AG10803 (cell line): ENCODE measurements around the gene NEUROD4.

ENCODE experiments used
- DNase-seq: peaks from one replicate; pipeline ENCODE4 v3.0.0; 2010; ENCODE audit warnings: low read depth
- H3K4me3 ChIP-seq: 2 replicates; pipeline ENCODE4 v1.5.1; 2011; ENCODE audit warnings: mild to moderate bottlenecking, low read length, control low read depth
- TF ChIP-seq, protein P1 (sequence below): conservative IDR thresholded peaks from 2 replicates; pipeline ENCODE4 v1.5.1; 2011; ENCODE audit warnings: mild to moderate bottlenecking, low read length, control low read depth, inconsistent platforms

The NEUROD4 gene

DNA sequence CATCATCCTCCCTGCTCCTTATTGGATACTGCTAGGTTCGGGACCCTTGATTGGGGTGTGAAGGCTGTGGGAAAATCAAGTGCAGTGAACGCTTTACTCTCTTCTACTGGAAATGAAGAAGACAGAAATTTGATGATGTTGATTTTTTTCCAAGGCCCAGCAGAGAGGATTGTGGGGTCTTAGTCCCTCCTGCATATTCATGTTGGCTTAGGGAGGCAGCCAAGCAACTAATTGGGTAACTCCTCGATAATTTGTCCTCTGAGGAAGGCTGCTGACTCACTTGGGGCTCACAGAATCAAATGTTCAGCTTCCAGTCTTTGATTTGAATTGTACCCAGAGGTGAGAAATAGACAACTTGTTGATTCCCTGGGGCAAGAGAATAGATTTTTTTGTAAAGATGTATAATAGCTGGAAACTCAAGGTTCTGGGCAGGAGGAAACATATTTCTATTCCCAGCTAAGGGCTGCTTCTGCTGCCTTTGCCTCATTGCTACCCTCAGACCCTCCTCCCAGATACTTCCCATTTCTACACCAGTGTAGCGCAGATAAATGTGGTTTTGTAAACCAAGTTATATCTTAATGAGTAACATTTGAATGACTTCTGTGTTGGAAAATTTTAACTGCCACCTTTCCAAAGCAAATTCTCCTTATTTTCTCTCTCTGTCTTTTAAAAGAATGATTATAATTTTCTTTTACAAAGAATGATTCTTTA lies 21.7 kb downstream of the NEUROD4 start:
- TF ChIP-seq, protein P1, sequence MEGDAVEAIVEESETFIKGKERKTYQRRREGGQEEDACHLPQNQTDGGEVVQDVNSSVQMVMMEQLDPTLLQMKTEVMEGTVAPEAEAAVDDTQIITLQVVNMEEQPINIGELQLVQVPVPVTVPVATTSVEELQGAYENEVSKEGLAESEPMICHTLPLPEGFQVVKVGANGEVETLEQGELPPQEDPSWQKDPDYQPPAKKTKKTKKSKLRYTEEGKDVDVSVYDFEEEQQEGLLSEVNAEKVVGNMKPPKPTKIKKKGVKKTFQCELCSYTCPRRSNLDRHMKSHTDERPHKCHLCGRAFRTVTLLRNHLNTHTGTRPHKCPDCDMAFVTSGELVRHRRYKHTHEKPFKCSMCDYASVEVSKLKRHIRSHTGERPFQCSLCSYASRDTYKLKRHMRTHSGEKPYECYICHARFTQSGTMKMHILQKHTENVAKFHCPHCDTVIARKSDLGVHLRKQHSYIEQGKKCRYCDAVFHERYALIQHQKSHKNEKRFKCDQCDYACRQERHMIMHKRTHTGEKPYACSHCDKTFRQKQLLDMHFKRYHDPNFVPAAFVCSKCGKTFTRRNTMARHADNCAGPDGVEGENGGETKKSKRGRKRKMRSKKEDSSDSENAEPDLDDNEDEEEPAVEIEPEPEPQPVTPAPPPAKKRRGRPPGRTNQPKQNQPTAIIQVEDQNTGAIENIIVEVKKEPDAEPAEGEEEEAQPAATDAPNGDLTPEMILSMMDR, result no peak
- no peak for DNase-seq
- no peak overlapping the region for H3K4me3 ChIP-seq

DNA sequence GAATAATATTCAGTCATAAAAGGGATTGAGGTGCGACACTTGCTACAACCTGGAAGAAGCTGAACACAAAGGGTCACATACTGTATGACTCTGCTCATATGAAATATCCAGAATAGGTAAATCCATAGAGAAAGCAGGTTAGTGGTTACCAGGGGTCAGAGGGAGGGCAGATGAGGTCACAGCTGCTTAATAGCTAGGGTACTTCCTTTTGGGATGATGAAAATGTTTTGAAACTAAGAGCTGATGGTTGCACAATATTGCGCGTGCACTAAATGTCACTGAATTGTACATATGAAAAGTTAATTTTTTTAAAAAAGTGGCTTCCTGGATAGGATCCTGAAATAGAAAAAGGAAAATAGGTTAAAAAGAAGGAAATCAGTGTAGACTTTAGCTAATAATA lies 23.8 kb downstream of the NEUROD4 start:
- no peak for DNase-seq
- TF ChIP-seq, protein P1, result no peak
- no peak overlapping the region for H3K4me3 ChIP-seq

- TF ChIP-seq, protein P1, result no peak
- H3K4me3 ChIP-seq, result no peak overlapping the region
- no peak for DNase-seq
These were observed 24.4 kb downstream of the NEUROD4 start for GRCh38 chr12:55044135-55044534.

DNA sequence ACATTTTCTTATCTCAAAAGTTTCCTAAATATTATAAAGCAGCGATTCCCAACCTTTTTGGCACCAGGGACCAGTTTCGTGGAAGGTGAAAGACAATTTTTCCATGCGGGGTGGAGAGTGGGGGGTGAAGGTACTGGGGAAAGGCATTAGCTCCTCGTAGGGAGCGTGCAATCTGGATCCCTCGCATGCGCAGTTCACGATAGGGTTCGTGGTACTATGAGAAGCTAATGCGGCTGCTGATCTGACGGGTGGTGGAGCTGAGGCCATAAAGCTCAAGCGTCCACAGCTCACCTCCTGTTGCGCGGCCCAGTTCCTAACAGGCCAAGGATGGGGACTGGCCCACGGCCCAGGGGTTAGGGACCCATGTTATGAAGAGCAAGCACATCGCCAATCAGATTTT lies 29.9 kb downstream of the NEUROD4 start:
- TF ChIP-seq, protein P1, result no peak
- no peak for DNase-seq
- H3K4me3 ChIP-seq, result no peak overlapping the region

GRCh38 chr12:55051197-55051947 lies 31.6 kb downstream of the NEUROD4 start:
- H3K4me3 ChIP-seq, result no peak overlapping the region
- no peak for DNase-seq
- TF ChIP-seq, protein P1, result no peak

GRCh38 chr12:55057481-55057880 lies 37.7 kb downstream of the NEUROD4 start:
- no peak overlapping the region for H3K4me3 ChIP-seq
- DNase-seq, result no peak
- TF ChIP-seq, protein P1, result no peak

DNA sequence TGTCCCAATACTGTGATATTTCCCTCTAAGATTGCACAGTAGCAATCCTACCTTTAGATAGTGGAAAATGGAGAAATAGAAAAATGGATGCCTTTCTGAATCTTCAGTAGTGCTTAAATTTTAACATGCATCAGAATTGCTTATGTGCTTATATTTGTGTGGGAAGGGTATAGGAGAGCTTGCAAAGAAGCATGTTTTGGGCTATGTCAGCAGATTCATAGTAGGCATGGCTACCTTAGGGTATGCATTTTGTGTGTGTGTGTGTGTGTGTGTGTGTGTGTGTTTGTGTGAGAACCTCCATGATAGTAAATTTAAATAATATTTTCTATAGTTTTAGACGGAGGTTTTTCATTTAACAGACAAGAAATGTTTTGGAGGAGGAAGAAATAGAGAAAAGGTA lies 38.3 kb downstream of the NEUROD4 start:
- TF ChIP-seq, protein P1, result no peak
- DNase-seq, result no peak

More for the DNA sequence above, 38.3 kb downstream of the NEUROD4 start:
- no peak overlapping the region for H3K4me3 ChIP-seq
